GM19438 (cell line): ENCODE data around the gene SHB.

Source experiments
- ATAC-seq: cut with Tn5 transposase; IDR thresholded peaks from one replicate; pipeline ENCODE4 v1.9.1; 2021; ENCODE audit warnings: low read depth; ENCODE audit not compliant: unreplicated experiment

SHB gene

GRCh38 chr9:38026021-38026809 is 42.8 kb downstream of the SHB start:
- ATAC-seq = no peak

DNA sequence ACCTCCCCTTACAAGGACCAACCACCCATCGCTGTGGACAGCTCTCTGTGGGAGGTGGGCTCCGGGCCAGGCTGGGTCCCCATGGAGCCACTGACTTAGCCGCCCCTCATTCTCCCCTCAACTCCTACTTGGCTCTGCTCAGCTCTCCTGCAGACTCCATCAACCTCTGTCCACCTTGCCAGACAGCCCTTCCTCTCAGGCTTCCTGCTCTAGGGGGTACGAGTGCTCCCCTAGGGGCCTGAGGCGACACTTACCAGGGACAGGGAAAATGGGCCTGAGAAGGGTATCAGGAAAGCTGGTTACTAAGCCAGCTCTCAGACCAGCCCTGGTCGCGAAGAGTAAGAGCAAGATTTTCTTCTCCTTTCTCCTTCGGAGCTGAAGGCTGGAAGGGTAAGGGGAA is 43.9 kb downstream of the SHB start:
- ATAC-seq = no peak

GRCh38 chr9:38024036-38024681 is 44.9 kb downstream of the SHB start:
- ATAC-seq = no peak

- ATAC-seq = no peak
These were observed 45.4 kb downstream of the SHB start for GRCh38 chr9:38023661-38024035.

DNA sequence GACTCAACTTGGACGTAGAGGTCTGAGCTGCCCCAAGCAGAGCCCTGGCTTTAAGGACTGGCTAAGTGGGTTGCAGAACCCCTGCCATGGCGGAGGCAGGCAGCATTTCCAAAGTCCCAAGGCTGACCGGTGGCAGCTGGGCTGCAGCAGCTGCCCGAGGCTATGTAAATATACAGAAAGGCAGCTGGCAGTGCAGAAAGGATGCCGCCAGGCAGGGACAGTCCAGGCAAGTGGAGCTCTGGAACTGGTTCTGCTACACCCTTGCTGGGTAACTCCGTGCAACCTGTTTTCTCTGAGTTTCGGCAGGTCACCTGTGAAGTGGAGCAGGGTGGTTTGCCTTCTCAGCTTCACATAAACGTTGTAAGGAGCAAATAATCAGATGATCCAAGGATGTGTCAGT is 46.0 kb downstream of the SHB start:
- ATAC-seq = no peak

DNA sequence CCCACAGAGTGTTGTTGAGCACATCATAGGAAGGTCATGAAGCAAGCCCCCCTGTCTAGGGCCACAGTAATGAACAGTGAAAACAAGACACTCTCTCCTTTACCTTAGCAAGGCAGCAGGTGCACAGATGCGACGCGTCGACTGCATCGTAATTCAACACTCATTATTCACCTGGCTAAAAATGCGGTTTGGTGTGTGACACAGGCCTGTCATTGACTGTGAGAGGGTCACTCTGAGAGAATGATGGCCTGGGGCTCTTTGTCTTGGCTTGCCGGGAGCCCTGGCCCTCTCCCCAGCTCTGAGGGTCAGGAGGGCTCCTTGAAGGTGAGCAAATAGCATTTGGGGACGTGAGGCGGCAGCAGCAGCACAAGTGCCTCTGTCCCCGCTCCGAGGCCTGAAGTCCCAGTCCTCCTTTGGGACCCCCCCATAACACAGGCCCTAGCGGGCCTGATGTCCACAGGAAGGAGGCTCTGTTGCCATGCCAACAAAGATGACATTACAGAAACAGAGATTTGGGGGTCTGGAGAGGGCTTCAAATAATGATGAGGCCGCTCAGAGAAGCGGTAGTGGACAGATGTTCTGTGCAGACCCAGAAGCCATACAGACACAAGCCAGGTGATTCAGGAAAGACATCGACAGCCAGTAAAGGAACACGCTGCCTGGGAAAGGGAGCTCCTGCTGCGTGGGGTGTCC is 46.7 kb downstream of the SHB start:
- no peak for ATAC-seq

DNA sequence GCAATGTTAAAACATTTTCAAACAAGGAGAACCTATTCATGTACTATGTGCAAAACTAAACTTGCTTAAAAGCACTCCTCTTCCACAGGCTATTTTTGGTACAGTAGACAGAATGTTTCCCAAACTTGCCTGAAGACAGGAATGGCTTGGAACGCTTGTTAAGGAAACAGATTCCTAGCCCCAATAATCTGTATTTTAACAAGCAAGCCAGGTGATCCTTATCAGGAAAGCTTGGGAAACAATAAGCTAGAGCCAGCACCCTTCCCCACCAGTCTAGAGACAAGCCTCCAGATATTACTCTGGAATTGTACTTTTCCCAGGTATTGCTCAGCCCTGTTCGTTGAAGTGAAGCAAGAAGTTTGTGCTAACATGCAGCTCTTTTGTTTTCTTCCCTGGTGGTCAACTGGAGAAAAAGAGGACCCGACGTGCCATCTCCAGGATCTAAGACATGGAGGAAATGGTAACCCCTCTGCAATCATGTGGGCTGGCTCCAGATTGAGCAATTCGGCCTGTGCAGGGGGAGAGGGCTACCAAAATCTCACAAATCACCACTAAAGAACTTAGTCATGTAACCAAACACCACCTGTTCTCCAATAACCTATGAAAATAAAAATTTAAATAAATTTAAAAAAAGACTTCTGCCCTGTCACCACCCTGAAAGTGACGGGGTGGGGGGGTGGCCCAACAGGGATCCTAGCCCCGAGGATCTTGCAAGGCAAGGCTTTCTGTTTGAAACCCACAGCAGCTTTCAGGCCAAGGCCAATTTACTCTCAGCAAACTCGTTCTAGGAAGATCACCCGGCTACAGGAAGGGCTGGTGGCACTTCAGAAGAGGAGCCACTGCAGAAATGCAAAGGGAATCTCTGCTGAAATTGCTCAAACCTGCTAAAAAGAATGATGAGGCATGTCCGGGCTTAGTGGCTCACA is 48.6 kb downstream of the SHB start:
- no peak for ATAC-seq

DNA sequence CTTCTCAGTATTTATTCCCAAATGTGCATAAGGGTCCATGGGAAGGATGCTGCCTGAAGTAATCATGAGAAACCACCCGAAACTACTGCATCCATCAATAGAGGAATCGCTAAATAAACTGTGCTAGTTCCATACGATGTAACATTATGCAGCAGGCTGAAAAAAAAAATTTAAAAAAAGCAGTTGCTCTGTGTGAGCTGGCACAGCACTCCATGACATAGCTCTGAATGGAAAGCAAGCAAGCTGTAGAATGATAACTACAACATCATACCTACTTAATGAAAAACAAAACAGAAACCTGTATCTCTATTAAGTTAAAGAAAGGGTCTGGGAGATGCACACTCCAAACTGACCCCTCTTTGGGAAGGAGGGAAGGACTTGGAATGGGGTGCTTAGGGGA is 49.3 kb downstream of the SHB start:
- ATAC-seq = no peak

GRCh38 chr9:38018958-38019602 is 49.9 kb downstream of the SHB start:
- no peak for ATAC-seq

DNA sequence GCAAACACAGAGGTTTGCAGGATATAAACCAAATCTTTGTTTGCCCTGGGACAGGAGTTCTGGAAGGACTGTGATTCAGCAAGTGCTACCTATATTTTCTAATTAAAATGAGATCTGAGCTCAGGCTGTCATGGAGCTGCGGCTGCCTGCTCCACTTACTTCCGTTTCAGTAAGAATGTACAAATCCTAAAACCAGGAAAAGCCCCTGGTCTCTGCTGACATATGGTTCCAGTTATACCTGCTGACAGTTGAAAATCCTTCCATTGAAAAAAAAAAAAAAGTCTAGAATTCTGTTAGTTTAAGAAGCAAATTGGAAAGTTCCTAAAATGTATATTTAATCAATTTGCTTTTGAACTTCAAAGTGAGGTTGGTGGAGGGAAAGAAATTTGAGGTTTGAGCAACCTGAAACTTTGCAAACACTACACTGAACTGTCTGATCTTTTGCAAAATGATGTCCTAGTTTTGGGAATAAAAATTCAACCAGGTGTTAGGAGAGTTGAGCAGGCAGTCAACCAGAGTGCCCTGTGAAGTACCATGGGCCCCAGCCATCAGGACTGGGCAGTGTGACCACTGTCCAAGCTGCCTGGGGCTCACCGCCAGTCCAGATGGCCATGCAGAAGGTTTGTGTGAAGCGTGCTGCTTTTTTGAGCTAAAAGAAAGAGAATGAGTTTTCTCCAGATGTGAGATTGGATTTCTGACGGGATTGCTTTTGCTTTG is 50.6 kb downstream of the SHB start:
- ATAC-seq = no peak

DNA sequence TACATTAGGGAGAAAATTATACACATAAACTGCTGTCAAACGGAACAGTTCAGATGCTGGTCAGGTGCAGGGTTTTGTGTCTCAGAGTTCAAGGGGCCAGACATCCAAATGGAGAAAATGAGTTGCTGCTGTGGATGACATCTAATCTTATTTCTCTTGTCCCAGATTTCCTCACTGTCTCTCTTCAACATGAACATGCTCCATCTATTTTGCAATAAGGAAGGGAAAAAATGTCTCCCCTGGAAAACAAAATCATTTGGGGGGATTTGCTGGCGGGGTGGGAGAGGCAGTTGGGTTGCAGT is 51.2 kb downstream of the SHB start:
- no peak for ATAC-seq

- ATAC-seq = no peak
These were observed 51.7 kb downstream of the SHB start for GRCh38 chr9:38017149-38017884.

DNA sequence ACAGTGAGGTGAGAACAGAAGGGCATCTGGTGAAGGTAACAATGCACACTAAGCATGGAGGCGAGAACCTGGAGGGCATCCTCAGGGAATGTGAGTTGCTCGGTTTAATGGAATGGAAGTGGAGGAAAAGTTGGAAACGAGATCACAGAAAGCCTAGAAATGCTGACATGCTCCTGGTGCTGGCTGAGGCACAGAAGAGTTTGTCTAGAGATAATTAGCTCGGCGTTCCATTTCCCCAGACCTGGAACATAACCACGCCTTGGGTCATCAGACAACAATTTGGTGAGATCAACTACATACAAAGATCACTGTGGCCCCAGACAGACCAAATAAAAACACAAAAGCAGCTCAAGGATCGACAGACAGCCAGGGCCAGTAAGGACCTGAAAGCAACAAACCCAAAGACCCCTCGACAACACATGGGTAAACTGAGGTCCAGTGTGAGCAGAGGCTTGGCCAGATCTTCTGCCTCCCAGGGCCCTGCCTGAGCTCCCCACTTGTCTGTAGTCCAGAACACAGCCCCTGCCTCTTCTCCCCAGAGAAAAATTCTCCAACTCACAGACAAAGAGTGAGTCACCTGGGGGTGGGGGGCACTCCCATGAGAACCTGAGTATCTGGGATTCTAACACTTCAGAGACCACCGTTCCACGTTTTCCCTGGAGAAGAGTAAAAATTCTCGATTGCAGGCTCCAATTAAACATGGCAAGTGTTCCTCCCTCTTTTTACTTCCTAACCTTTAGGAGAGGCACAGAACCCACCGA is 52.5 kb downstream of the SHB start:
- no peak for ATAC-seq

DNA sequence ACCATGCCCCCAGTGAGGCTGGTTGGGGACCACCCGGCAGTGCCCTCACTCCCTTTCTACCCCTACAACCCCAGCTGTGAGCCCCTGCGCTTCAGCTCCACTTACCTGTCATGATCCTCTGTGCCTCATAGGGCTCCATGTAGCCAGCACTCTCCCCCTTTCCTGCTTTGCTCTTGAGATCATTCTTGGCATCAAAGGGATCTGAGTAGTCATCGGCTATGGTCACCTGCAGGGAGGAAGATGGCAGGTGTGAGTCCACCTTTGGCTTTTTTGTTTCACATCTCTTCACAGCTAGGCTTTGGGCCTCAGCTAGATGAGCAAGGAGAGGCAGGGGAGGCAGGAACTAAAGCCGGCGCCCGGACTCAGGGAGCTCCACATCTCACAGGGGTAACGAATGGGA is 53.1 kb downstream of the SHB start:
- ATAC-seq = no peak

GRCh38 chr9:38015266-38015665 is 53.8 kb downstream of the SHB start:
- no peak for ATAC-seq

- ATAC-seq = no peak
These were observed 56.1 kb downstream of the SHB start for GRCh38 chr9:38012767-38013450.

DNA sequence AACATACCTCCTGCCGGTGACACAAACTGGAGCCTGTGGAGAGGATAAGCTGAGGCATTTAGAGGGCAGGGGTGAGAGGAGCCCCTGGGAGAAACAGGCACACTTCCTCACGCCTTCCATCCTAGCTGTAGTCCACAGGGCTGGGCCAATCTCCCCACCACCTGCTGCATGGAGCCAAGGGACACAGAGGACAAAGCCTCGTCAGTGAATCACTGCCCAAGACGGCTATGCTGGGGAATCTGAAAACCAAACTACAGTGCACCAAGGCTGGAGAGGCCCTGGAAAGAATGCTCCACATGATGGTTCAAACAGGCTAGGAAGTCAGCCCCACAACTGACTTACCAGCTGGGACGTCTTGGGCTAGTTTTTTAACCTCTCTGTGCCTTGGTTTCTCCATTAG is 57.0 kb downstream of the SHB start:
- ATAC-seq = no peak
